Activated naive CD4-positive, alpha-beta T cell treated with anti-CD3 and anti-CD28 coated beads for 36 hours (primary cell): ENCODE measurements around the gene KIAA0319L. TPM values are rescaled to one million over a fixed set of nuclear protein-coding genes. Genes with fewer than 3 reads are reported as not detected.
"Not testable (repeated sequence)": the region's sequence is repeated elsewhere in the genome, so short reads cannot be mapped to it uniquely, and the experiment has no call there.

Experiments
- CTCF ChIA-PET: fragments of 350-600 bp; sonication (Branson Sonifier 250); formaldehyde crosslinking; loops from one replicate; lab custom pipeline; 2021; ENCODE audit warnings: antibody characterized with exemption; lab: Charles Lee
- DNase-seq: peaks from one replicate; pipeline ENCODE4 v3.0.0-alpha.2; 2020
- H3K27ac Mint-ChIP-seq: one replicate; pipeline ENCODE4 v1.8.0; 2021; ENCODE audit warnings: mild to moderate bottlenecking, mixed read lengths
- H3K27me3 Mint-ChIP-seq: one replicate; pipeline ENCODE4 v1.8.0; 2021; ENCODE audit warnings: low read depth, mixed read lengths
- H3K36me3 Mint-ChIP-seq: one replicate; pipeline ENCODE4 v1.8.0; 2021; ENCODE audit warnings: low read depth, mixed read lengths
- H3K4me1 Mint-ChIP-seq: one replicate; pipeline ENCODE4 v1.8.0; 2021; ENCODE audit warnings: low read depth, mixed read lengths
- H3K4me3 Mint-ChIP-seq: one replicate; pipeline ENCODE4 v1.8.0; 2021; ENCODE audit warnings: mild to moderate bottlenecking, moderate library complexity, mixed read lengths
- H3K9me3 Mint-ChIP-seq: one replicate; pipeline ENCODE4 v1.8.0; 2021; ENCODE audit warnings: mixed read lengths
- intact Hi-C: fragments of 100-400 bp; cut with micrococcal nuclease; formaldehyde crosslinking; loops from one replicate; pipeline ENCODE4 v1.15.1; 2023
- total RNA-seq, 2 experiments: library from RNA; stranded (reverse); gene quantifications; one replicate each; pipeline ENCODE4 v1.2.3, GENCODE V29; 2021

KIAA0319L gene
- total RNA-seq, 2 experiments from 2014 or later = 22.6 to 24.2 TPM

- H3K27ac Mint-ChIP-seq = no peak overlapping the region
- peaks cover 4% of the 10 kb centered on the region for H3K36me3 Mint-ChIP-seq
- DNase-seq = no peak
- no peak overlapping the region for H3K4me3 Mint-ChIP-seq
- no peaks in the 10 kb centered on the region for H3K9me3 Mint-ChIP-seq
- CTCF ChIA-PET = interaction anchor here (1.0 kb wide), 1 partner anchor 121 kb away, joined by 3 read pairs; no protein-coding TSS in a partner anchor
- H3K27me3 Mint-ChIP-seq = no peaks in the 10 kb centered on the region
- intact Hi-C loops = no loop called here
- no peaks in the 10 kb centered on the region for H3K4me1 Mint-ChIP-seq
Measured at GRCh38 chr1:35592991-35593769, 36.0 kb upstream of the KIAA0319L start.

DNA sequence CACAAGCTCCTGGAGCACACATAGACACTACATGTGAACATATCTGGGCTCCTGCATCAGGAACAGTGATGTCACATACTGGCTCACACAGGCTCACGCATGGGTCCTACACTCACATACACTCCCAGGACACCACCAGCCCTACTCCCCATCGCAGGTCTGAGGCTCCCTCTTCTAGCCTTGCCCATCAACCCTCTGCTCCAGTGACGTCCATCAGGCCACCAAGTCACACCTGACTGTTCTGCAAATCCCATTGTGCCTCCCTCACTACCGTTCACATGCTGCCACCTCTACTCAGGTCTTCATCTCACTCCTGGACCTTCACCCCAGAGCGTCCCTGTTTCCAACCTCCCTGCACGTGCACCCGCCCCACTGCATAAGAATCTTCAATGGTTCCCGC is 34.0 kb upstream of the KIAA0319L start:
- Mint-ChIP-seq H3K9me3 (no peaks in the 10 kb centered on the region), H3K36me3 (peaks cover 4% of the 10 kb centered on the region), H3K4me1 (no peaks in the 10 kb centered on the region), H3K4me3 (no peak overlapping the region), H3K27me3 (no peaks in the 10 kb centered on the region), H3K27ac (no peak overlapping the region)
- CTCF ChIA-PET = interaction anchor here (0.5 kb wide), 1 partner anchor 260 kb away, joined by 4 read pairs; no protein-coding TSS in a partner anchor
- intact Hi-C loops = no loop called here
- DNase-seq = no peak

DNA sequence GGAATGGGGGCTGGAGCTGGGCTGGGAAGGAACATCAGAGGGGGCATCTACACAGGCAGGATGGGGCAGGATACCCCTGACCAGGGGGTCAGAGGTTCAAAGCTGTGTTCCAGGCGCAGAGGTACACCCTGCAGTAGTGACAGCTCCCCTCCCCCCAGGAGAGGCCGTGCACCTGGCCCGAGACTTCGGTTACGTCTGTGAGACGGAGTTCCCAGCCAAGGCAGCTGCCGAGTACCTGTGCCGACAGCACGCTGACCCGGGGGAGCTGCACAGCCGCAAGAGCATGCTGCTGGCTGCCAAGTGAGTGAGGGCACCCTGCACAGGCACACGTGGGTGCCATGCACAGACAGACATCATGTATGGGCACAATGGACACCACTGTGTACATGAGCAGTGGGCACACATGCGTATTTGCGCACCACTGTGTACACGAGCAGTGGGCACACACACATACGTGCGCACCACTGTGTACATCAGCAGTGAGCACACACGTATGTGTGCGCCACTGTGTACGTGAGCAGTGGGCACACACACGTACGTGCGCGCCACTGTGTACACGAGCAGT is 33.4 kb upstream of the KIAA0319L start:
- H3K9me3 Mint-ChIP-seq = no peaks in the 10 kb centered on the region
- intact Hi-C loops = no loop called here
- no peaks in the 10 kb centered on the region for H3K4me1 Mint-ChIP-seq
- CTCF ChIA-PET = interaction anchor here (0.5 kb wide), 1 partner anchor 260 kb away, joined by 4 read pairs; no protein-coding TSS in a partner anchor
- DNase-seq = no peak
- peaks cover 4% of the 10 kb centered on the region for H3K36me3 Mint-ChIP-seq
- no peaks in the 10 kb centered on the region for H3K27me3 Mint-ChIP-seq
- H3K27ac Mint-ChIP-seq = no peak overlapping the region
- H3K4me3 Mint-ChIP-seq = no peak overlapping the region

DNA sequence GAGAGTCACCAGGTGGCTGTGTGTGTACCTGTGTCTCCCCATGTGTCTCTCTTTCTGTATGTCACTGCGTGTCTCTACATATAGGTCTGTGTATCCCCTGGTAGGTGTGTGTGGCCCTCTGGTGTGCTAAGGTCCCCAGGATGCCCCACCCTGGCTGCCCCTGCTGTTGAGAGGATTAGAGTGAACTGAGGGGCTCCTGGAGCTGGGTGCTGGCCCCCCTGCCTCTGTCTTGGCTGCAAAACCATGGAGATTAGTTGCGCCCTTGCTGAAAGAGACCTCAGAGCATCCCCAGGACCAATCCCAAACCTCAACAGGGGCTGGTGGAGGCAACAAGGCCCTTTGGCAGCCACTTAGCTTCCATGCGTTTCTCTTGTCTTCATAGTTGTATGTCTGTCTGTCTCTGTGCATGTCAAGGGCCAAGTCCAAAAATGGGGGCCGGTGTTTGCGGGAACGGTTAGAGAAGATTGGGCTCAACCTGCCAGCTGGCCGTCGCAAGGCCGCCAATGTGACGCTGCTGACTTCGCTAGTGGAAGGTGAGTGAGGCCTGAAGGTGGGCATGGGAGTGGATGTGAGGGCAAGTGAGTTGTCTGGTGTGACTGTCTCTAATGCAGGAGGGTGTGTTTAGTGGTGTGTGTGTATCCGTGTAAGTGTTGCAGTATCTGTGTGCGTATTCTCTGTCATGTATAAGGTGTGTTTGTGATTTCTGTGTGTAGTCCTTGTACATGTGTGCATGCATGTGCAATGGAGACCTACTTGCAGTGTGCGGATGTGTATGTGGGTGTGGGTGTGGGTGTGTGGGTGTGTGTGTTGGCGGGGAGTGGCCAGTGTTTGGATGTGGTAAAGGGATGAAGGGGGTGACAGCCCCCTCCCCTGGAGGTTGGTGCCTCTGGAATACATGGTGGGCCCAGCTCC is 32.6 kb upstream of the KIAA0319L start:
- intact Hi-C loops = no loop called here
- Mint-ChIP-seq H3K9me3 (no peaks in the 10 kb centered on the region), H3K27ac (no peak overlapping the region), H3K27me3 (no peaks in the 10 kb centered on the region), H3K4me3 (no peak overlapping the region), H3K4me1 (no peaks in the 10 kb centered on the region), H3K36me3 (peaks cover 4% of the 10 kb centered on the region)
- DNase-seq = no peak
- CTCF ChIA-PET = no interaction called here

DNA sequence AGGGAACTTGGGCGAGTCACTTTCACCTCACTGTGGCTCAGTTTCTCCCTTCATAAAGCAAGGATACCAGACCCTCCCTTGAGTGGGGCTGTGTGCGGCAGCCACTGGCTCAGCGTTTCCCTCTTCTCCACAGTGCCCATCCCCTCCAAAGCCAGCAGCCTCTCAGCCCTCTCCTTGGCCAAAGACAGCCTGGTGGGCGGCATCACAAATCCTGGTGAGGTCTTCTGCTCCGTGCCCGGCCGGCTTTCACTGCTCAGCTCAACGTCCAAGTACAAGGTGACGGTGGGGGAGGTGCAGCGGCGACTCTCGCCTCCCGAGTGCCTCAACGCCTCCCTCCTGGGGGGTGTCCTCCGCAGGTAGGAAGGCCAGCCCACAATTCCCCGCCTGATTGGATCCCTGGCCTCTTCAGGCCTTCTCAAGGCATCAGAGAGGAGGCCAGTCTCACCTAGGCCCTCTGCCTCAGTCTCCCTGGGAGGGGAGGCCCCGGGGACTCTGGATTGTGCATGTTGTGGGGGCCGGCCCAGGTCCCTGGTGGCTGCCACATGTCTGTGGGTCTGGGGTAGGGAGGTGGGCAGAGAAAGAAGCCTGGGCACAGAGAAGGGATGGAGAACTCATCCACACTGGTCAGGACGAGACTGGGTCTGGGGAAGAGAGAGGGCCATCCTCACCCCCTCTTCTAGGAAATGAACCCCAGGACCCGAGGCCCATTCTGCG is 31.2 kb upstream of the KIAA0319L start:
- Mint-ChIP-seq H3K27ac (no peak overlapping the region), H3K4me1 (no peaks in the 10 kb centered on the region), H3K9me3 (no peaks in the 10 kb centered on the region), H3K4me3 (no peak overlapping the region), H3K27me3 (no peaks in the 10 kb centered on the region), H3K36me3 (peaks cover 4% of the 10 kb centered on the region)
- intact Hi-C loops = no loop called here
- no peak for DNase-seq
- CTCF ChIA-PET = no interaction called here

GRCh38 chr1:35587736-35588135 is 30.5 kb upstream of the KIAA0319L start:
- H3K27ac Mint-ChIP-seq = no peak overlapping the region
- no peaks in the 10 kb centered on the region for H3K27me3 Mint-ChIP-seq
- H3K4me3 Mint-ChIP-seq = no peak overlapping the region
- peaks cover 4% of the 10 kb centered on the region for H3K36me3 Mint-ChIP-seq
- intact Hi-C loops = no loop called here
- CTCF ChIA-PET = no interaction called here
- no peak for DNase-seq
- no peaks in the 10 kb centered on the region for H3K9me3 Mint-ChIP-seq
- H3K4me1 Mint-ChIP-seq = no peaks in the 10 kb centered on the region

DNA sequence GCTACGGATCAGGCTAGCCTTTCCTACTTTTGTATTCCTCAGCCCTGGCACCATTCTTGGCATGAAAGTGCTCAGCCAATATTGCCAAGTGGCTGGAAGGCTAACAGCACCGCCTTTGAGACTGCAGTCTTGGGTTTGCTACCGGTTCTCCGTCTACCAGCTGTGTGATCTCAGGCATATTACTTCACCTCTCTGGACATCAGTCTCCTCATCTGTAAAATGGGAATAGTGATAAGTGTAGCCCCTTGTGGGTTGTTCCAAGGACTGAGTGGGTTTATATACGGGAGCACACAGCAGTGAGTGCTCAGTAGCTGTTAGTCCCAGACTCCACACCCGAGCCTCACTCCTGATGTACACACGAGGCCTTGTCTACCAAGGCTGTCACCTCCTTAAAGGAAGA is 29.6 kb upstream of the KIAA0319L start:
- Mint-ChIP-seq H3K9me3 (no peaks in the 10 kb centered on the region), H3K4me1 (no peaks in the 10 kb centered on the region), H3K36me3 (peaks cover 4% of the 10 kb centered on the region), H3K4me3 (no peak overlapping the region), H3K27ac (no peak overlapping the region), H3K27me3 (no peaks in the 10 kb centered on the region)
- DNase-seq = no peak
- intact Hi-C loops = no loop called here
- CTCF ChIA-PET = no interaction called here

DNA sequence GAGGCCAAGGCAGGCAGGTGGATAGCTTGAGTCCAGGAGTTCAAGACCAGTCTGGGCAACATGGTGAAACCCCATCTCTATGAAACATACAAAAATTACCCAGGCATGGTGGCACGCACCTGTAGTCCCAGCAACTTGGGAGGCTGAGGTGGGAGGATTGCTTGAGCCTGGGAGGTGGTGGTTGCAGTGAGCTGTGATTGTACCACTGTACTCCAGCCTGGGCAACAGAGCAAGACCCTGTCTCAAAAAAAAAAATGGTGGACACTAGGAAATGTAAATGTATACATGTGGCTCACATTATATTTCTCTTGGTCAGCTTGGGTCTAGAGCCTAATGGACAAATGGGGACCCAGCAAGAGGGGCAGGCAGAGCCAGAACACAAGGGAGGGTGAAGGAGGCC is 28.6 kb upstream of the KIAA0319L start:
- intact Hi-C loops, H3K4me3 Mint-ChIP-seq, H3K36me3 Mint-ChIP-seq, H3K27me3 Mint-ChIP-seq, H3K9me3 Mint-ChIP-seq, DNase-seq, H3K27ac Mint-ChIP-seq, H3K4me1 Mint-ChIP-seq: not testable (repeated sequence)
- CTCF ChIA-PET = interaction anchor here (1.4 kb wide), 1 partner anchor 130 kb away, joined by 5 read pairs; no protein-coding TSS in a partner anchor

- no peaks in the 10 kb centered on the region for H3K36me3 Mint-ChIP-seq
- H3K27me3 Mint-ChIP-seq = no peaks in the 10 kb centered on the region
- CTCF ChIA-PET = interaction anchor here (1.0 to 1.4 kb wide), 2 partner anchors 130 to 143 kb away, joined by 4 to 5 read pairs; no protein-coding TSS in a partner anchor
- no peak overlapping the region for H3K4me3 Mint-ChIP-seq
- no peak for DNase-seq
- H3K4me1 Mint-ChIP-seq = no peaks in the 10 kb centered on the region
- H3K9me3 Mint-ChIP-seq = no peaks in the 10 kb centered on the region
- intact Hi-C loops = no loop called here
- H3K27ac Mint-ChIP-seq = no peak overlapping the region
Measured at GRCh38 chr1:35585281-35585680, 28.1 kb upstream of the KIAA0319L start.

GRCh38 chr1:35581621-35582020 is 24.4 kb upstream of the KIAA0319L start:
- CTCF ChIA-PET = interaction anchor here (0.7 kb wide), 1 partner anchor 235 kb away, joined by 5 read pairs; no protein-coding TSS in a partner anchor
- H3K4me3 Mint-ChIP-seq, H3K27ac Mint-ChIP-seq, DNase-seq, H3K27me3 Mint-ChIP-seq, H3K9me3 Mint-ChIP-seq, intact Hi-C loops, H3K36me3 Mint-ChIP-seq: not testable (repeated sequence)
- peaks cover 12% of the 10 kb centered on the region for H3K4me1 Mint-ChIP-seq

DNA sequence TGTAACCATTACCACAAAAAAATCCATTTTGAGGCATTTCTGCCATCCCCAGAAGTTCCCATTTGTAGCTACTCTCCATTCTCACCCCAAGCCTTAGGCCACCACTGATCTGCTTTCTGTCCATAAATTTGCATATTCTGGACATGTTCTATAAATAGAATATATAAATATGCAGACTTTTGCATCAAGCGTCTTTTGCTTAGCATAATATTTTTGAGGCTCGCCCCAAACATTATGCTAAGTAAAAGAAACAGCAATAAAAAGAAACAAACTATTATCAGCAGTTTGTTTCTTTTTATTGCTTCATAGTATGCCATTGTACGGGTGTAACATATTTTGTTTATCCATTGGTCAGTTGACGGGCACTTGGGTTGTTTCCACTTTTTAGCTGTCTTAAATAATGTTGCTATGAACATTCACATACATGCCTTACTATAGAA is 23.8 kb upstream of the KIAA0319L start:
- H3K4me1 Mint-ChIP-seq = peaks cover 18% of the 10 kb centered on the region
- H3K36me3 Mint-ChIP-seq = peaks cover 2% of the 10 kb centered on the region
- H3K27me3 Mint-ChIP-seq = peaks cover 6% of the 10 kb centered on the region
- H3K27ac Mint-ChIP-seq = no peak overlapping the region
- CTCF ChIA-PET = no interaction called here
- DNase-seq = no peak
- H3K9me3 Mint-ChIP-seq = no peaks in the 10 kb centered on the region
- no peak overlapping the region for H3K4me3 Mint-ChIP-seq
- intact Hi-C loops = no loop called here
